ENCODE measurements around the gene GZMM. TPM values are rescaled to one million over a fixed set of nuclear protein-coding genes. Genes with fewer than 3 reads are reported as not detected.

GZMM gene
- not detected in 2 replicates for polyA plus RNA-seq (2012; rRNA removed)
- 0.06 TPM in 1 of 2 replicates, not detected in the other for polyA plus RNA-seq (2012; cell fraction: cytosol; rRNA removed)
- polyA plus RNA-seq (2012; cell fraction: nucleus; rRNA removed): 0.07 and 0.11 TPM in 2 replicates

- Histone ChIP-seq H4K20me1 (ENCODE audit: insufficient read depth) (no peaks in the 10 kb centered on the region), H3F3A (replicated peaks; ENCODE audit: insufficient read depth) (no peaks in the 10 kb centered on the region), H3K9me3 (no peaks in the 10 kb centered on the region), H2AFZ (ENCODE audit: low read depth) (no peak within 1 kb of the TSS), H3K9me2 (no peaks in the 10 kb centered on the region), H3K4me3 (ENCODE audit: low read depth in 2 of 2, low read length in 1 of 2) (no peak within 1 kb of the TSS), H3K27ac (ENCODE audit: low read depth in 2 of 2, low read length in 1 of 2) (no peak within 1 kb of the TSS), H3K9ac (no peak within 1 kb of the TSS), H3K79me2 (ENCODE audit: insufficient read depth) (no peaks in the 10 kb centered on the region), H3K36me3 (replicated peaks in 1 of 2; ENCODE audit: control insufficient read depth in 1 of 2, insufficient read depth in 2 of 2, low read length in 1 of 2) (peaks cover 0 to 21% of the 10 kb centered on the region in 2 experiments), H3K4me1 (ENCODE audit: control insufficient read depth in 1 of 2, insufficient read depth in 2 of 2, low read depth in 1 of 2, low read length in 1 of 2) (no peaks in the 10 kb centered on the region; a peak in 1 of 4 replicates), H3K4me2 (no peak within 1 kb of the TSS), H3K27me3 (ENCODE audit: insufficient read depth) (no peaks in the 10 kb centered on the region)
- DNase-seq: no peak
- WGBS (ENCODE audit: low lambda C conversion rate): 63% methylated on average over 18 of the region's 31 CpGs
- ChIA-PET POLR2A (no interaction called here), CTCF (no interaction called here)
- TF ChIP-seq NFIC (IDR thresholded peaks at IDR 0.05; ENCODE audit: borderline replicate concordance): no peak
- TF ChIP-seq PBX3 (IDR thresholded peaks at IDR 0.05): no peak; the same call in 1 of the 2 replicates
- TF ChIP-seq EP300 (IDR thresholded peaks at IDR 0.05; ENCODE audit: borderline replicate concordance in 1 of 2, low read depth in 1 of 2, low read length in 1 of 2): no peak
- TF ChIP-seq EZH2phosphoT487 (IDR thresholded peaks at IDR 0.05; ENCODE audit: borderline replicate concordance, low read depth): no peak
- no peak for TF ChIP-seq MEF2A (IDR thresholded peaks at IDR 0.05; ENCODE audit: borderline replicate concordance, low read depth)
- TF ChIP-seq RCOR1 (IDR thresholded peaks at IDR 0.05; ENCODE audit: low read length): no peak
- TF ChIP-seq JUND (IDR thresholded peaks at IDR 0.05): no peak
- no peak for TF ChIP-seq MXI1 (IDR thresholded peaks at IDR 0.05; ENCODE audit: low read depth, low read length)
- no peak for TF ChIP-seq IRF3 (IDR thresholded peaks at IDR 0.05; ENCODE audit: low read depth, low read length)
- no peak for TF ChIP-seq NRF1 (IDR thresholded peaks at IDR 0.05; ENCODE audit: low read depth, low read length)
- no peak for TF ChIP-seq POLR2AphosphoS5 (IDR thresholded peaks at IDR 0.05; ENCODE audit: low read depth, low read length)
- TF ChIP-seq FOSL2 (IDR thresholded peaks at IDR 0.05; ENCODE audit: borderline replicate concordance, low read depth): no peak
Observed at GRCh38 chr19:543910-544608, at the start of gene GZMM. Gene GZMM (plus strand): TSS chr19:544053. CDS start chr19:544072, 19 bp downstream.

- H3K4me2 ChIP-seq: no peak overlapping the region
Observed at GRCh38 chr19:494171-495080, 49.4 kb upstream of the GZMM start.

More at GRCh38 chr19:494171-495080, 49.4 kb upstream of the GZMM start:
- CTCF ChIA-PET: interaction anchor here (0.8 to 4.0 kb wide), 6 partner anchors 10 to 67 kb away, joined by 3 to 31 read pairs (median 4); partner anchors contain the start of gene TPGS1
- Histone ChIP-seq H4K20me1 (ENCODE audit: insufficient read depth) (no peaks in the 10 kb centered on the region), H3K27me3 (ENCODE audit: insufficient read depth) (peaks cover 6% of the 10 kb centered on the region; the same call in 1 of the 2 replicates), H2AFZ (ENCODE audit: low read depth) (no peak overlapping the region), H3K4me1 (ENCODE audit: control insufficient read depth in 1 of 2, insufficient read depth in 2 of 2, low read depth in 1 of 2, low read length in 1 of 2) (peaks cover 0 to 3% of the 10 kb centered on the region in 2 experiments; a peak in 1 of 4 replicates), H3K9me3 (no peaks in the 10 kb centered on the region), H3K4me3 (ENCODE audit: low read depth in 2 of 2, low read length in 1 of 2) (no peak overlapping the region), H3K9ac (no peak overlapping the region), H3F3A (replicated peaks; ENCODE audit: insufficient read depth) (peaks cover 9% of the 10 kb centered on the region), H3K79me2 (ENCODE audit: insufficient read depth) (no peaks in the 10 kb centered on the region), H3K27ac (ENCODE audit: low read depth in 2 of 2, low read length in 1 of 2) (no peak overlapping the region), H3K9me2 (no peaks in the 10 kb centered on the region), H3K36me3 (replicated peaks in 1 of 2; ENCODE audit: control insufficient read depth in 1 of 2, insufficient read depth in 2 of 2, low read length in 1 of 2) (no peaks in the 10 kb centered on the region)
- WGBS (ENCODE audit: low lambda C conversion rate): 45% methylated on average over 5 of the region's 22 CpGs
- no peak for DNase-seq
- no peak for TF ChIP-seq MEF2A (IDR thresholded peaks at IDR 0.05; ENCODE audit: borderline replicate concordance, low read depth)
- TF ChIP-seq CHD2 (IDR thresholded peaks at IDR 0.05; ENCODE audit: low read length, partially characterized antibody): no peak
- no peak for TF ChIP-seq TEAD4 (IDR thresholded peaks at IDR 0.05; ENCODE audit: borderline replicate concordance, insufficient read depth)
- TF ChIP-seq MXI1 (IDR thresholded peaks at IDR 0.05; ENCODE audit: low read depth, low read length): no peak
- no peak for TF ChIP-seq POLR2AphosphoS5 (IDR thresholded peaks at IDR 0.05; ENCODE audit: low read depth, low read length)
- POLR2A ChIA-PET: no interaction called here
